ENCODE measurements around the gene MVB12B.

The MVB12B gene

DNA sequence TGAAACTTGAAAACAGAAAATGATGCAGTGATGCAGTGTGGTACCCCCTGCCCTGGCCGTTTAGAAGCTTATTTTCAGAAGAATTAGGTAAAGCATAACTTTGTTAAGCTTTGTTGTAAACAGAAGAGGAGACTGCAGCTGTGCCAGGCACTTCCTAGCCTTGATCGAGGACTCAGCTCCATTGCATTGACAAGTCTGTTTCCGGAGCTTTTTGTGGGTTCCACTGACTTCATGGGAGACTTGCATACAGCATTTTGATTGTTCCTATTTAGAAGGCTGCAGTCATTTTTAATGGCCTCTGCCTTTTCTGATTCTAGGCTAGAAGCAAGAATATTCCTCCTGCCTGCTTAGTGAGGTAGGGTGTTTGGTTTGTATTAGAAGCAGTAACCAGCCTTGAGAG is 12.3 kb downstream of the MVB12B start:
- Histone ChIP-seq H3K36me3 (ENCODE audit: low read length) (no peaks in the 10 kb centered on the region), H3K9me3 (ENCODE audit: insufficient read depth, low read length) (no peaks in the 10 kb centered on the region), H3F3A (ENCODE audit: insufficient read depth) (no peaks in the 10 kb centered on the region), H3K4me2 (ENCODE audit: low read depth, low read length, poor library complexity, severe bottlenecking) (no peak overlapping the region), H3K4me3 (ENCODE audit: insufficient read depth, low read length, poor library complexity, severe bottlenecking) (no peak overlapping the region), H2AFZ (ENCODE audit: low read depth, low read length, severe bottlenecking) (no peak overlapping the region), H3K9me2 (replicated peaks; ENCODE audit: insufficient read depth, low read length) (no peaks in the 10 kb centered on the region), H4K20me1 (ENCODE audit: low read depth, low read length) (no peaks in the 10 kb centered on the region), H3K27me3 (ENCODE audit: low read length) (no peaks in the 10 kb centered on the region), H3K9ac (ENCODE audit: low read length) (no peak overlapping the region), H3K79me2 (ENCODE audit: insufficient read depth, low read length) (no peaks in the 10 kb centered on the region), H3K27ac (ENCODE audit: low read depth, low read length) (no peak overlapping the region)
- no peak for TF ChIP-seq EZH2phosphoT487 (conservative IDR thresholded peaks at IDR 0.05; ENCODE audit: low read length)
- TF ChIP-seq, protein P1, sequence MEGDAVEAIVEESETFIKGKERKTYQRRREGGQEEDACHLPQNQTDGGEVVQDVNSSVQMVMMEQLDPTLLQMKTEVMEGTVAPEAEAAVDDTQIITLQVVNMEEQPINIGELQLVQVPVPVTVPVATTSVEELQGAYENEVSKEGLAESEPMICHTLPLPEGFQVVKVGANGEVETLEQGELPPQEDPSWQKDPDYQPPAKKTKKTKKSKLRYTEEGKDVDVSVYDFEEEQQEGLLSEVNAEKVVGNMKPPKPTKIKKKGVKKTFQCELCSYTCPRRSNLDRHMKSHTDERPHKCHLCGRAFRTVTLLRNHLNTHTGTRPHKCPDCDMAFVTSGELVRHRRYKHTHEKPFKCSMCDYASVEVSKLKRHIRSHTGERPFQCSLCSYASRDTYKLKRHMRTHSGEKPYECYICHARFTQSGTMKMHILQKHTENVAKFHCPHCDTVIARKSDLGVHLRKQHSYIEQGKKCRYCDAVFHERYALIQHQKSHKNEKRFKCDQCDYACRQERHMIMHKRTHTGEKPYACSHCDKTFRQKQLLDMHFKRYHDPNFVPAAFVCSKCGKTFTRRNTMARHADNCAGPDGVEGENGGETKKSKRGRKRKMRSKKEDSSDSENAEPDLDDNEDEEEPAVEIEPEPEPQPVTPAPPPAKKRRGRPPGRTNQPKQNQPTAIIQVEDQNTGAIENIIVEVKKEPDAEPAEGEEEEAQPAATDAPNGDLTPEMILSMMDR (IDR thresholded peaks at IDR 0.05; ENCODE audit: insufficient read depth, low read length, poor library complexity, severe bottlenecking), result no peak

DNA sequence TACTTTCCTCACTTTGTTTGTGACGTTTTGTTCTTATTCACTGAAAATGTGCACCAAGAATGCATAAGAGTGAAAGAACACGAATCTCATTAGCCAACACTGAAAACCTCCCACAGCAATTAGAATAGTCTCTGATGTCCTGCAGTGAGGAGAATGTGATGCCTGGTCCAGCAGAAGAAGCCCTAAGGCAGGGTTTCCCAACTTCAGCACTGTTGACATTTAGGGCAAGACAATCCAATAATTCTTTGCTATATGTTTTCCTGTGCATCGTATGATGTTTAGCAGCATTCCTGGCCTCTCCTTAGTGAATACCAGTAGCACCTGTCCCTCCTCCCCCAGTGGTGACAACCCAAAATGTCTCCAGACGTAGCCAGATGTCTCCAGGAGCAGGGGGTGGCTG is 14.8 kb downstream of the MVB12B start:
- Histone ChIP-seq H3K79me2 (ENCODE audit: insufficient read depth, low read length) (no peaks in the 10 kb centered on the region), H3K9me2 (replicated peaks; ENCODE audit: insufficient read depth, low read length) (no peaks in the 10 kb centered on the region), H3K36me3 (ENCODE audit: low read length) (no peaks in the 10 kb centered on the region), H4K20me1 (ENCODE audit: low read depth, low read length) (no peaks in the 10 kb centered on the region), H3K9me3 (ENCODE audit: insufficient read depth, low read length) (no peaks in the 10 kb centered on the region), H3K27ac (ENCODE audit: low read depth, low read length) (no peak overlapping the region), H3K4me3 (ENCODE audit: insufficient read depth, low read length, poor library complexity, severe bottlenecking) (no peak overlapping the region), H2AFZ (ENCODE audit: low read depth, low read length, severe bottlenecking) (no peak overlapping the region), H3K27me3 (ENCODE audit: low read length) (no peaks in the 10 kb centered on the region), H3K9ac (ENCODE audit: low read length) (no peak overlapping the region), H3F3A (ENCODE audit: insufficient read depth) (no peaks in the 10 kb centered on the region), H3K4me2 (ENCODE audit: low read depth, low read length, poor library complexity, severe bottlenecking) (no peak overlapping the region)
- TF ChIP-seq, protein P1 (IDR thresholded peaks at IDR 0.05; ENCODE audit: insufficient read depth, low read length, poor library complexity, severe bottlenecking), result no peak

DNA sequence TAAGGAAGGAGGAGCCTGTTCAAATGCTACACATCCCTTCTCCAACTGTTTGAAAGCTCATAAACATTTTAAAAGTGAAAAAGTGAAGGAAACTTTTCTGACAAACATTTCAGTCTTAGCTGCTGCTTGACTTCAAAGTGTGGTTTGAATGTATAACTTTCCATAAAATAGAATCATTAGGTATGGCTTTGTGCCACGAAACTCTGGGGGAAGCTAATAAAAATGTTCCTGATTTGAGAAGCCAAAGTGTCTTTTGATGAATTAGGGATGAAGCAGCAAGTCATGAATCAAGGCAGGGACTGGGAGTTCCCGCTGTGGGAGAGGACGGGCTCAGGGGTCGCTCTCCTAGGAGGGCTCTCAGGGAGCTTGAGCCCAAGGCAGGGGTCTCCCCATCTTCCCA is 15.3 kb downstream of the MVB12B start:
- H3K36me3 ChIP-seq (ENCODE audit: low read length), result no peaks in the 10 kb centered on the region
- H3K27me3 ChIP-seq (ENCODE audit: low read length), result no peaks in the 10 kb centered on the region
- no peak overlapping the region for H3K4me2 ChIP-seq (ENCODE audit: low read depth, low read length, poor library complexity, severe bottlenecking)
- H3K9me3 ChIP-seq (ENCODE audit: insufficient read depth, low read length), result no peaks in the 10 kb centered on the region
- H4K20me1 ChIP-seq (ENCODE audit: low read depth, low read length), result no peaks in the 10 kb centered on the region
- no peak overlapping the region for H2AFZ ChIP-seq (ENCODE audit: low read depth, low read length, severe bottlenecking)
- no peaks in the 10 kb centered on the region for H3F3A ChIP-seq (ENCODE audit: insufficient read depth)
- no peak overlapping the region for H3K4me3 ChIP-seq (ENCODE audit: insufficient read depth, low read length, poor library complexity, severe bottlenecking)
- TF ChIP-seq EZH2phosphoT487 (conservative IDR thresholded peaks at IDR 0.05; ENCODE audit: low read length), result no peak
- TF ChIP-seq, protein P1 (IDR thresholded peaks at IDR 0.05; ENCODE audit: insufficient read depth, low read length, poor library complexity, severe bottlenecking), result no peak
- H3K9me2 ChIP-seq (replicated peaks; ENCODE audit: insufficient read depth, low read length), result no peaks in the 10 kb centered on the region
- H3K9ac ChIP-seq (ENCODE audit: low read length), result no peak overlapping the region
- no peak overlapping the region for H3K27ac ChIP-seq (ENCODE audit: low read depth, low read length)
- H3K79me2 ChIP-seq (ENCODE audit: insufficient read depth, low read length), result no peaks in the 10 kb centered on the region

DNA sequence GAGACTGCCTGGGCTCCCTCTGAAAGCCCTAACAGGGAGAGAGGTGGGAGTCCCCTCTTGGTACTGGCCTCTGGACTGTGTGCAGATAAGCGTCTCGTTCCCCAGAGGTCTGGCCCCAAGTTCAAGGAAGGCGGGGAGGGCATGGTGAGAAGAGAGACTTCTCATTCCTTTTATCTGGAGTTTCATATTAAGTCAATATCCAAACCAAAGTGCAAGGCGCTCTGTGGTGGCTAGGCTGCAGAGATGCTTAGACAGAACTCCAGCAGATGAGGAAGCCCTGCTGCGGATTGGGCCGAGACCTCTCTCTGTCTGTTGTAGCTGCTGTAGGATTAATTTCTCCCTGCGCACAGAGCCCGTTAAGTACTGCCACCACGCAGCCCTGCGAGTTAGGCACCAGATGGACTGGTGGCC is 16.0 kb downstream of the MVB12B start:
- H3K4me2 ChIP-seq (ENCODE audit: low read depth, low read length, poor library complexity, severe bottlenecking), result no peak overlapping the region
- H2AFZ ChIP-seq (ENCODE audit: low read depth, low read length, severe bottlenecking), result no peak overlapping the region
- H4K20me1 ChIP-seq (ENCODE audit: low read depth, low read length), result no peaks in the 10 kb centered on the region
- no peak overlapping the region for H3K4me3 ChIP-seq (ENCODE audit: insufficient read depth, low read length, poor library complexity, severe bottlenecking)
- H3K27ac ChIP-seq (ENCODE audit: low read depth, low read length), result no peak overlapping the region
- H3K36me3 ChIP-seq (ENCODE audit: low read length), result no peaks in the 10 kb centered on the region
- H3K9me2 ChIP-seq (replicated peaks; ENCODE audit: insufficient read depth, low read length), result no peaks in the 10 kb centered on the region
- H3K79me2 ChIP-seq (ENCODE audit: insufficient read depth, low read length), result no peaks in the 10 kb centered on the region
- H3K9me3 ChIP-seq (ENCODE audit: insufficient read depth, low read length), result no peaks in the 10 kb centered on the region
- H3F3A ChIP-seq (ENCODE audit: insufficient read depth), result no peaks in the 10 kb centered on the region
- H3K27me3 ChIP-seq (ENCODE audit: low read length), result no peaks in the 10 kb centered on the region
- no peak overlapping the region for H3K9ac ChIP-seq (ENCODE audit: low read length)
- TF ChIP-seq EZH2phosphoT487 (conservative IDR thresholded peaks at IDR 0.05; ENCODE audit: low read length), result no peak
- TF ChIP-seq, protein P1 (IDR thresholded peaks at IDR 0.05; ENCODE audit: insufficient read depth, low read length, poor library complexity, severe bottlenecking), result no peak

Measured in SU-DHL-6 (cell line).